Testis (tissue), 3 donors: ENCODE results near the gene SLC25A3. TPM values are rescaled to one million over a fixed set of nuclear protein-coding genes. Genes with fewer than 3 reads are reported as not detected.

Experiments used
- DNase-seq: peaks from one replicate; pipeline ENCODE4 v3.0.0-alpha.2; 2019
- H3K27ac ChIP-seq, 2 donors: fragments of 200-600 bp; sonication (generic); one replicate each; pipeline ENCODE4 v1.5.1; 2019
- H3K27me3 ChIP-seq: fragments of 200-600 bp; sonication (generic); one replicate; pipeline ENCODE4 v1.5.1; 2019
- H3K36me3 ChIP-seq: fragments of 200-600 bp; sonication (generic); one replicate; pipeline ENCODE4 v1.5.1; 2017; ENCODE audit warnings: low read depth; ENCODE audit errors: missing control alignments
- H3K4me1 ChIP-seq: fragments of 200-600 bp; sonication (generic); one replicate; pipeline ENCODE4 v1.5.1; 2019
- H3K4me3 ChIP-seq, 2 donors: fragments of 200-600 bp; sonication (generic); one replicate each; pipeline ENCODE4 v1.5.1; 2017 to 2019
- H3K9me3 ChIP-seq: fragments of 200-600 bp; sonication (generic); one replicate; pipeline ENCODE4 v1.5.1; 2017
- CTCF ChIP-seq, 3 experiments: fragments of 450-650 bp in 2 of 3; fragments of 200-600 bp in 1 of 3; sonication (generic) in 1 of 3; IDR thresholded peaks; one replicate each; pipeline ENCODE4 v1.5.1; 2016 to 2019; ENCODE audit warnings: antibody characterized with exemption in 3 of 3, mild to moderate bottlenecking in 2 of 3, moderate library complexity in 1 of 3
- POLR2A ChIP-seq: fragments of 450-650 bp; IDR thresholded peaks from one replicate; pipeline ENCODE4 v1.6.1; 2017; ENCODE audit warnings: antibody characterized with exemption, mild to moderate bottlenecking, moderate library complexity
- WGBS, 2 donors: methylation state at CpG; one replicate each; pipeline ENCODE4 v1.1.5; 2018; 5-methylcytosine and 5-hydroxymethylcytosine counted together
- intact Hi-C: fragments of 100-400 bp; cut with DNase I; formaldehyde crosslinking; loops from one replicate; pipeline ENCODE4 v1.15.1; 2023; ENCODE audit warnings: low total_unique reads
- polyA plus RNA-seq: library from polyadenylated mRNA; stranded (reverse); fragments of 350-450 nt; fragmentation: Illumina TruSeq; extraction: RNeasy Lipid Tissue Mini Kit (QIAGEN cat#74804); gene quantifications from one replicate; pipeline ENCODE4 v1.2.3, GENCODE V29; 2014; ENCODE audit warnings: low read depth, low replicate concordance; ENCODE audit not compliant: insufficient read depth
- total RNA-seq, 2 donors: library from RNA; depleted of rRNA; stranded (reverse); fragments of >200 nt; gene quantifications; one replicate each; pipeline ENCODE4 v1.2.3, GENCODE V29; 2016

The SLC25A3 gene
- total and polyA plus RNA-seq, 3 donors from 2014 or later: 202 to 273 (median 251) TPM

GRCh38 chr12:98579347-98579746 is 14.1 kb upstream of the SLC25A3 start:
- H3K36me3 ChIP-seq: no peaks in the 10 kb centered on the region
- H3K9me3 ChIP-seq: no peaks in the 10 kb centered on the region
- no peak for DNase-seq
- no peak overlapping the region for H3K4me3 ChIP-seq
- no peak overlapping the region for H3K27ac ChIP-seq
- WGBS, 2 donors: 81 to 87% methylated on average over 5 of the region's 5 CpGs
- no peak for TF ChIP-seq POLR2A
- TF ChIP-seq CTCF (IDR thresholded peaks at IDR 0.05): no peak
- H3K4me1 ChIP-seq: no peaks in the 10 kb centered on the region
- intact Hi-C loops: no loop called here
- H3K27me3 ChIP-seq: no peaks in the 10 kb centered on the region

DNA sequence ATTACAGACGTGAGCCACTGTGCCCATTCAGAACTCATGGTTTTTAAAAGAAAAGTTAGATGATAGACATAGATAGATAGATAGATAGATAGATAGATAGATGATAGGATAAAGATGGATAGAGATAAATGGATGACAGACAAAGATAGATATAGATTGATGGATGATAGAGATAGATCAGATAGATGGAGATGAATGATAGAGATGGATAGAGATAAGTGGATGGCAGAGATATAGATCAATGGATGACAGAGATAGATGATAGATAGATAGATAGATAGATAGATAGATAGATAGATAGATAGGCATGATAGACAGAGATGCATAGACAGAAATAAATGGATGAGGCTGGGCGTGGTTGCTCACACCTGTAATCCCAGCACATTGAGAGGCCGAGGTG is 13.7 kb upstream of the SLC25A3 start:
- Histone ChIP-seq H3K4me1 (no peaks in the 10 kb centered on the region), H3K27me3 (no peaks in the 10 kb centered on the region), H3K36me3 (no peaks in the 10 kb centered on the region), H3K4me3 (no peak overlapping the region), H3K27ac (no peak overlapping the region), H3K9me3 (no peaks in the 10 kb centered on the region)
- WGBS, 2 donors: 91 to 95% methylated on average over 3 of the region's 3 CpGs
- intact Hi-C loops: no loop called here
- no peak for TF ChIP-seq POLR2A
- no peak for TF ChIP-seq CTCF (IDR thresholded peaks at IDR 0.05)
- no peak for DNase-seq

DNA sequence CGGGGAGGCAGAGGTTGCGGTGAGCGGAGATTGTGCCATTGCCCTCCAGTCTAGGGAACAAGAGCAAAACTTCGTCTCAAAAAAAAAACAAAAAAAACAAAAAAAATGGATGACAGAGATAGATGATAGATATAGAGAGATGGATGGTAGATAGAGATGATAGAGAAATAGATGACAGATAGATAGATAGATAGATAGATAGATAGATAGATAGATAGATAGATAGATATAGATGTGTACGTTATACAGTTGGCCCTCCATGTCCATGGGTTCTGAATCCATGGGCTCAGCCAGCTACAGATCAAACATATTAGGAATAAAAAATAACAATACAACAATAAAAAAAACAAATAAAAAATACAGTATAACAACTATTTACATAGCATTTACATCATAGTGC is 12.8 kb upstream of the SLC25A3 start:
- intact Hi-C loops: no loop called here
- 91 to 96% methylated on average over 5 of the region's 5 CpGs for WGBS, 2 donors

GRCh38 chr12:98581101-98581500 is 12.4 kb upstream of the SLC25A3 start:
- intact Hi-C loops: no loop called here
- no peak overlapping the region for H3K27ac ChIP-seq
- H3K4me1 ChIP-seq: no peaks in the 10 kb centered on the region
- TF ChIP-seq POLR2A: no peak
- TF ChIP-seq CTCF (IDR thresholded peaks at IDR 0.05): no peak
- no peaks in the 10 kb centered on the region for H3K36me3 ChIP-seq
- no peak for DNase-seq
- 89 to 93% methylated on average over 1 of the region's 1 CpG for WGBS, 2 donors
- H3K9me3 ChIP-seq: no peaks in the 10 kb centered on the region
- H3K4me3 ChIP-seq: no peak overlapping the region
- no peaks in the 10 kb centered on the region for H3K27me3 ChIP-seq

More for the DNA sequence above, 12.8 kb upstream of the SLC25A3 start:
- H3K4me1 ChIP-seq: no peaks in the 10 kb centered on the region
- H3K4me3 ChIP-seq: no peak overlapping the region
- H3K9me3 ChIP-seq: no peaks in the 10 kb centered on the region
- no peak for DNase-seq
- TF ChIP-seq CTCF (IDR thresholded peaks at IDR 0.05): no peak
- no peak for TF ChIP-seq POLR2A
- no peak overlapping the region for H3K27ac ChIP-seq
- H3K36me3 ChIP-seq: no peaks in the 10 kb centered on the region
- no peaks in the 10 kb centered on the region for H3K27me3 ChIP-seq

- 65% methylated on average over 6 of the region's 6 CpGs for WGBS, 2 donors
- Histone ChIP-seq H3K9me3 (no peaks in the 10 kb centered on the region), H3K4me3 (no peak overlapping the region), H3K4me1 (no peaks in the 10 kb centered on the region), H3K36me3 (no peaks in the 10 kb centered on the region), H3K27me3 (no peaks in the 10 kb centered on the region), H3K27ac (no peak overlapping the region)
- DNase-seq: no peak
- intact Hi-C loops: no loop called here
- TF ChIP-seq POLR2A (no peak), CTCF (IDR thresholded peaks at IDR 0.05) (no peak)
Measured at GRCh38 chr12:98582093-98582492, 11.4 kb upstream of the SLC25A3 start.
